Measurements from ENCODE around the gene EPYC.
"Not testable (repeated sequence)": the region's sequence is repeated elsewhere in the genome, so short reads cannot be mapped to it uniquely, and the experiment has no call there.

The EPYC gene

DNA sequence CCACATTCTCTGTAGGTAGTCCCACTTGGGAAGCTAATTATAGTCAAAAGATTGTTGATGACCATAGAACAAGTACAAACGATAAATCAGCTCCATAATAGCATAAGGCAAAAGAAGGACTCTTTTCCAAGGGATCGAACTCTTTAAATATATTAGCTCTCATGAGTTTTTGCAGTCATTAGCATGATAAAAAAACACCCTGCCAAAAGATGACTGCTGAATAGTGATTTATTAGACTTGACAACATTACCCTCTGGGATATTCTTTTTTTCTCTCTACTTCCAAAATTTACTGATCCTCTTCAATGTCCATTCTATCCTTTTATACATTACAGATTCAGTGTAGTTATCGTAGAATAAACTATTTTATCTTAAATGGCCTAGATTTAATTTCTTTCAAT is 14.2 kb downstream of the EPYC start:
- no peak for DNase-seq

DNA sequence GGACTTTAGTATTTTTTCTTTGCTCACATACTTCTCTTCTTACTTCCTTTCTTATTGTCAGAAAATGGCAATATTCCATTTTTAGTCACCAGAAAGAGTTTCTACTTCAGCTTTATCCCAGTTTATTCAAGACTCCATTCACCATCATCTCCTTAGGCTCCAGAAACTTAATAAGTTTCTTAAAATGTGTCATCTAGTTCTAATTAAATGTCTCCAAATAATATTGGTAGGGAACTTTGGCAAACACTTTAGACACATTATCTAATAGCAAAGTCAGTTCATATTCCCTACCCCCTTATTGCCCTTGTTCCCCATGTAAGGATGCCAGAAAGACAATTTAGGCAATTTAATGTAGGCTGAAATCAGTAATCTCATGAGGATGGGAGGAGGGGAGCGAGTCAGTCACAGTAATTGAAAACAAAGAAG is 15.1 kb downstream of the EPYC start:
- DNase-seq = no peak

DNA sequence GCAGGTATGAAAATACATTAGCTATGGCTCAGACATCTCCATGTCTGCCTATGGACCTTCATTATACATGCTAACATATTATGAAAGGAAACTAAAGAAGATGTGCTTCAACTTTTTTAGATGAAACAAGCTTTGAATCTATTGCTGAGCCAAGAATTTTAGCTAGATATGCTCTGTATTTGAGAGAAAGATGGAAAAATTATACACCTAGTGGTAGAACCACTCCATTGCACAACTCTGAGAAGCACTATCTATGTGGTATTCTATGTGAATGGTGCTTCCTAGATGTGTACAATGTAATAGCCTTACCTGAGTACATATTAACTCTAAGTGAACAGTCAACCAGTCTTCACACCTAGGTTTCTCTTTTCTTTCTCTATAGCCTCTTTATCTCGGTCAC is 17.3 kb downstream of the EPYC start:
- DNase-seq = no peak

DNA sequence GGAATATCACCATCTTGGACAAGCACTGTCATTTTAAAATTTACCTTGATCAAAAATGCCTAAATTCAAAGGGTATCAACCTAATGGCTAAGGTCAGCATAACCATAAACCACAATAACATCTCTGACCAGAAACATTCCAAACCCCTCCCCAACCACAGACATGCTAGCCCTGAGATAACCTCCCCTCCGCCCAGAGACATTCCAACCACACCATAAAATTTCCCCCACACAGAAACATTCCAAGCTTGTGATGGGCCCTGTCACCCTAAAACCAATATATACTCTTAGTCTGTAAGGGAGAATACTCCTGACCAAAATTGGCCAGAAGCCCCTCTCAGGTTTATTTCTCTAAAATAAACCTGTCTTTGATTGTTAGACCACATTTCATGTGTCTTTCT is 17.7 kb downstream of the EPYC start:
- DNase-seq = no peak

DNA sequence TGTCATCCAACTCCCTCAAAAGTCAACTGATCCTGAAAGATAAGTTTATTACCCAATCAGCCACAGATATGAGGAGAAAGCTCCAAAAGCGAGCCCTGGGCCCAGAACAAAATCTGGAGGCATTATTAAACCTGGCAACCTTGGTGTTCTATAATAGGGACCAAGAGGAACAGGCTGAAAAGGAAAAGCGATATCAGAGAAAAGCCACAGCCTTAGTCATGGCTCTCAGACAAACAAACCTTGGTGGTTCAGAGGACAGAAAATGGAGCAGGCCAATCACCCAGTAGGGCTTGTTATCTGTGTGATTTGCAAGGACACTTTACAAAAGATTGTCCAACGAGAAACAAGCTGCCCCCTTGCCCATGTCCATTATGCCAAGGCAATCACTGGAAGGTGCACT is 19.4 kb downstream of the EPYC start:
- DNase-seq = not testable (repeated sequence)

DNA sequence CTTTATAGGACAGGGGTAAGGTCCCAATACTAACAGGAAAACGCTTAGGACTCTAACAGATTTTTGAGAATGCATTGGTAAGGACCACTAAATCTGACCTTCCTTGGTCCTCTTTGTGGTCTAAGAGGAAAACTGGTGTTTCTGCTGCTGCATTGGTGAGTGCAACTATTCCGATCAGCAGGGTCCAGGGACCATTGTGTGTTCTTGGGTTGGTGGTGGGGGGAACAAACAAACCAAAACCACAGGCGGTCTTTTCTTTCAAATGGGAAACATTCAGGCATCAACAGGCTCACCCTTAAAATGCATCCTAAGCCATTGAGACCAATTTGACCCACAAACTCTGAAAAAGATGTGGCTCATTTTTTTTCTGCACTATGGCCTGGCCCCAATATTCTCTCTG is 20.7 kb downstream of the EPYC start:
- DNase-seq = no peak

DNA sequence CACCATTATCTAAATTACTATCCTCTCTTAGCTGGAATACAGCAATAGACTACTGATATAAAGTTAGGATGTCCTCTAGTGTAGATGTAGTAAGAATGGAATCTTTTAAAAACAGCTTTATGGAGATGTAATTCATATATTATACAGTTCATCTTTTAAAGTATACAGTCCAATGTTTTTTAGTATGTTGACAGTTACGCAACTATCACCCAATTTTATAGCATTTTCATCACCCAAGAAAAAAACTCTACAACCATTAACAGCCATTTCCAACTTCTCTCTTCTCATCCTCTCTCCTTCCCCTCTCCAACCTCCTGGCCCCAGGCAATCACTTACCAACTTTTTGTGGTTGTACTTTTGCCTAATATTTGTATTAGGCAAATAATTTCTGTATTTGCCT is 22.6 kb downstream of the EPYC start:
- no peak for DNase-seq

DNA sequence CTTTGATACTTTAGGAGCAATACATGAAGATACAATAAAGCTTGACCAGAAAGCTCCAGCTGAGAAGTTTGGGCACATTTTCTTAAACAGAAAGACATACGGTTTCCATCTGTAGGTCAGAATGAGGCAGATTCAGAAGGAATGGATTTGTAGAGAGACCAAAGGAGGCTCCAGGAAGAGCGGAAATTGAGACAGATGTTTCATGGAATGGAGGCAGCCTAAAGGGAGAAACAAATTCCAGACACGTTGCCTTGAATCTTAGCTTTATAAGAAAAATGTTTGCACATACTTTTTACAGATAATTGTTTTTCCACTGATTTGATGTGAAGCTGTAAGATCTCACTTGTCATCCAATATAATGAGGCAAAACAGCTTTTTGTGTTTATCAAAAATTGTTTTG is 24.8 kb downstream of the EPYC start:
- no peak for DNase-seq

DNA sequence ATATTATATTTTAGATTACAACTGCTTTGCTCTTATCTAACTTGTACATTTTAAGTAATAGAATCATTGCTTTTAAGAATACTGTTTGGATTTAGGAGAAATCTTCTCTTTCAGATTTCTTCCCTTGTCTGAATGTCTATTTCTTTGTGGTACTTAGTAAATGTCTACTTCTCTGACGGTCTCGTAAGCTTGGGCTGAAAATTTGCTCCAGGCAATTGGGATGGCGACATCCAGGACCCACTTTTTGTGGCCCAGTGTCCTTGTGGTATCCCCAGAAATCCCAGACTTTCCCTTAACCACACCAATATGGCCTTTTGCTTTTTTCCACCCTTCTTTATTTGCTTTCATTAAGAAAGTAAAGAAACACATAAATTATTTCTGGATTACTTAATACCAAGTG is 25.8 kb downstream of the EPYC start:
- DNase-seq = no peak

DNA sequence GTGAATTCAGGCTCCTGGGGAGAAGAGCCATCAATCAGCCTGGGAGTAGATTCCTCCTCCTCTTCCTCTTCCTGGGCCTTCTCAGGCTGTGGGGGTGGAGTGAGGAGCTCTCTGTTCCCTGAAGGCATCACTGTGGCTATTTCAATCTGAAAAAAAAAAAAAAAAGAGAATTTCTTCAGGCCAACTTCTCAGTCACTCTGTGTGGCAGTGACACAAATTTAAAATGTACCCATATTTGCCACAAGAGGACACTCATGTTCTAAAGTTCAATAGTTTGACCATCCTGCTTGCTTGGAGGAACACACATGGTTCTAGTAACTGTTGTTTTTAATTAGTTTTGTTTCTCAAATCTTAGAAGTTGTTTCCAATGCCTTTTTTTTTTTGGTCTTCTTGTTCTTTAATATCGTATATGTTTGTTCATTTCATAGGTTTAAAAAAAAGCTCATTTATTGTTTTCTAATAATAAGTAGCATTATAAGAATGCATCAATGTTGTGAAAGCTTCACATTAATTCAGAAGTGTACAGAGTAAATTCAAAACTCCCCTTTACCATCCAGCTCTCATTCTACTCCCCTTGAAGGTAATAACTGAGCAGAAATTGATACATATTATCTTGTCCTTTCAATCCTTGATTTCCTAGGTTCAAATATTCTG is 26.5 kb downstream of the EPYC start:
- DNase-seq = peak in 1 of 2 experiments; percentile 6

DNA sequence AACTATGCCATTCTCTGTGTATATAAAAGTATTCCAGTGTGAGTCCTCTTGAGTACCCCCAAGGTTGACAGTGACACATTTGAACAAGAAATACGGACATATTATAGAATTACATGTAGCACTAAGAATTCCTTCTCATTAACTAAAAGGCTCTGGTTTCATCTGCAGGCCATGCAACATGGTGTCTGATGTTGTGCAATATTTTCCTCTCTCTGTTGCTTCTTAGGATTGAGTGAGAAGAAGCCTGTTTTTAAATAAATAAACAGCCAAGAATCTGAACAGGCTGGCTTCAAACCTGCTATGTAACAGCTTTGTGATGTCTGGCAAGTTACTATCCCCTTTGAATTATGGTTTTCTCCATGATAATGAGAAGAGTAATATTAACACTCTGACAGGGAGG is 27.5 kb downstream of the EPYC start:
- no peak for DNase-seq

DNA sequence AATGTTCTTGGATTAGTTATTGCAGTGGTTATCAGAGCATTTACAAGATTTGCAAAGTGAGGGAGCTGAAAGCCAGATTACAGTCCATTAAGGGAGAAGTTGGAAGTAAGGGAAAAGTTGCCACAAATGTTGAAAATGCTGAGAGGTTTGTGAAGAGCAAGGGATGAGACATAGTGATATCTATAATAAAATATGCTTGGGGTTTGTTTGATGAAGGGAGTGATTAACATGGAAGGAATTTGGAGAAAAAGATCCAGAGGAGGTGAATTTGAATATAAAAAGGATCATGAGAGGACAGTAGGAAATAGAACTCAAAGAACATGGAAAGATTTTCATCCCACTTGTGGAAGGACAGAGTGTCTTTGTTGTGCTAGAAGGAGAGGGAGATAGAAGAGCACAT is 30.5 kb downstream of the EPYC start:
- no peak for DNase-seq

DNA sequence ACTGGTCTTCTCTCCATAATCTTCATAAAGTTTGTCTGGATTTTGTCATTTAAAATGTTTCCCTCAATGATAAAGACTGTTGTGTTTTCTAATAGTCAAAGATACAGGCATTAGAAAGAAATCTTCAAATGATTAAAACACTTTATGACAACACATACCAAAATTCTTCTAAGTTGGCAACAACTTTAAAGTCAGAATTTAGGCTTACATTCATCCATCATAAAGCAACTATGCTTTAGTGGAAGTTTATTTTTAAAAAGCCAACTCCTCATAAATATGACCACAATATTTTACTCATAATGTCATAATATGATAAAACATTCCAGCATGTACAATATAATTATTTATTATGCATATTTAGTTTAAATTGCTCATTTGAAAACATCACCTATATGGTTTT is 32.5 kb downstream of the EPYC start:
- DNase-seq = no peak

DNA sequence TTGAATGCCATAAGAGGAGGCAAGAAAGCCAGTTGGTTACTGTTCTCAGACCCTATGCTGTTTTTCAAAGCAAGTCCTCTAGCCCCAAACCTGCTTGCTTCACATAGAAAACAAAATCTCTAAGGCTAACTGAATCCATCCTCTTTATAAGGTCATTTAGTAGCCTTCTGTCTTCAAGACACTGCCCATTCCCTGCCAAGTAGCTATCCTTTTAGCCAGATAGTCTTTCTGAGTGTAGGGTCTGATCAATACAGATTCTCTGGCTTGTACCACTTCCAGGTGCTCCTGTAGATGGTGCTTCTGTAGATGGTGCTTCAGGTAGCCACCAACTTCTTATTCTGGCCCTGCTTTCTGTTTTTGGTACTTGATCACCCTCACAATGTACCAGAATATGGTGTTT is 33.9 kb downstream of the EPYC start:
- DNase-seq = no peak

DNA sequence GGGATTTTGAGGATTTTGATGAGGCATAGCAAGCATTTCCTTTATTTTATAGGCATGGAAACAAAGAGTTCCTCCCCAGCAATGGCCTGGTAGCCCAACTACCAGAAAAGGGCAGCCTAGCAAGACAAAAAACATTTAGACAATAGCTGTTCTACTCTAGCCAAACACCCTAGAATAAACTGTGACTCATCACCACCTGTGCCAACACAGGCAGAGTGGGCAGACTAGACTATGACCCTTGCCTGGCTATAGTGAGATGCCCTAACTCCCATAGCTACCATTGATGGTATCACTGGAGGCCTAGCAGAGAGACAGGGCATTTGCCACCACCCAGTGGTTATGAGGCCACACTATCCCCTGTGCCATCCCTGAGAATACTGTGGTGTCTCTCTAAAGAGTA is 34.3 kb downstream of the EPYC start:
- DNase-seq = peak in 1 of 2 experiments; percentile 15

DNA sequence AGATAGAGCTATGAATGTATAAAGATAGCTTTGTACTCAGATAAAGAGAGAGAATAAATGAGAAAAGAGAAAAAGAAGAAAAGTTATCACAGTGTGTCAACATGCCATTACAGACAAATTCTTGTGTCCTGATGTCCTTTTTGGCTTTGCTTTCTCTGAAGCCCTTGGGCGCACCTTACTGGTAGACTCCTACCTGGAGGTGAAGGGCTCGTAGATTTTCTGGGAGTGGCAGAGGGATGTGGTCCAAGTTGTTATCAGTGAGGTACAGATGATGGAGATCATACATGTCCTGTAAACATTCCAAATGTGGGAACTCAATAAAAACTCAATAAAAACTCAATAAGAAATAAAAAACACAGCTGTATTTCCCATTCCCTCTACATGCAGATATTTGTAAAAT is 34.9 kb downstream of the EPYC start:
- DNase-seq = no peak

DNA sequence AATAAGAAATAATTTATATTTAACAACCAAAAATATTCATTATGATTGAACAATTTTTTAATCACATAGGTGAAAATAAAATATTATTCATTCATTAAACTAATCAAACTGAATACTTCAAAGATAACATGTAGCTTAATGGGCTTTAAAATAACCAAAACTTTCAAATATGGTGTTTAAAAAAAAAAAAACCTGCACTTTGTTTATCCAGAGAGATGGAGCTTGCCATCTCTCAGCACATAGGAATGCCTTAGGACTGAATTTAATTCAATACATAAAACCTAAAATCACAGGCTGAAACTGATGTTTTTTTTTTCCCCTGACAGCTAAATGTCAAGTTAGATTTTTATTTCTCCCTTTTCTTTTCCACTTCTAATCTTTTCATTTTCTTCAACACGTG is 35.4 kb downstream of the EPYC start:
- DNase-seq = no peak

DNA sequence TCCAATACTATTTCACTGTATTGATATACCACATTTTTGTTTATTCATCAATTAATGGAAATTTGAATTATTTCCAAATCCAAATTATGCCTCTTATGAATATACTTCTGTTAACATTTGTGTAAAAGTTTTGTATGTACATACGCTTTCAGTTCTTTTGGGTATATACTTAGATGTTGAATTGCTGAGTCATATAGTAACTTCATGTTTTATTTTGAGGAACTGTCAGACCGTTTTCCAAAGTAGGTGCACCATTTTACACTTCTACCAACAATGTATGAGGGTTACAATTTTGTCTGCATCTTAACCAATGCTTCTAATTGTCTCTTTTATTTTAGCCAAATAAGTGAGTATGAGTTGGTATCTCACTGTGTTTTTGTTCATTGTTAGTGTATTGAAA is 39.6 kb downstream of the EPYC start:
- DNase-seq = no peak

DNA sequence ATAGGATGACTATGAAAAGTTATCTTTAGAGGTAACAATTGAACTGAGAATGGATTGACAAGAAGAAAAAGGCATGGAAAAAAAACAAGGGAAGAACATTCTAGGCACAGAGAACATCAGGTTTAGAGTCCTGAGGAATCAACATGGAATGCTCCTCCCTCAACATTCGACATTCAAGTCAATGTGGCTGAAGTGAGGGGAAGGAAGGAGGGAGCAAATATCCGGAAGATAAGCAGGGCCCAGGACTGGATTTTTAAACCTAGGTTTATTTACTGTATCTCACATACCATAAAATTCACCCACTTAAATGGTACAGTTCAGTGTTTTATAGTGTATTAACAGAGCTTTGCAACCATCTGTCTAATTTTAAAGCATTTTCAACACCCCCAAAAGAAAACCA is 40.2 kb downstream of the EPYC start:
- DNase-seq = no peak

DNA sequence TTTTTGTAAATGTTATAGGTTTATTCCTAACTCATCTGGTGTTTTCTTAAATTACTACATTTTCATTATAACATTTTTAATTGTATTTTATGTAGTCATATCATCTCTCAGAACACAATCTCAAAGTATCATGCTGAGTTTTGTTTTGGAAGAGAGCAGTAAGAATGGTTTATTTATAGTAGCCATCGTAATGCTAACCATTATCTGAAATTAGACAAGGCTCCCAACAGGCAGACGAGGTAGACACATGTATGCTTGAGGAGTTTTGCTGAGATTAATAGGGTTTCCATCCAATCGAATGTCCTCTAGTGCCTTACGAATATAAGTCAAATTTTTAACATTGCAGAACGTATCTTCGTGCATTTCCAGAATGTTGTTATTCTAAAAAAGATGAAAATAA is 40.8 kb downstream of the EPYC start:
- DNase-seq = no peak

DNA sequence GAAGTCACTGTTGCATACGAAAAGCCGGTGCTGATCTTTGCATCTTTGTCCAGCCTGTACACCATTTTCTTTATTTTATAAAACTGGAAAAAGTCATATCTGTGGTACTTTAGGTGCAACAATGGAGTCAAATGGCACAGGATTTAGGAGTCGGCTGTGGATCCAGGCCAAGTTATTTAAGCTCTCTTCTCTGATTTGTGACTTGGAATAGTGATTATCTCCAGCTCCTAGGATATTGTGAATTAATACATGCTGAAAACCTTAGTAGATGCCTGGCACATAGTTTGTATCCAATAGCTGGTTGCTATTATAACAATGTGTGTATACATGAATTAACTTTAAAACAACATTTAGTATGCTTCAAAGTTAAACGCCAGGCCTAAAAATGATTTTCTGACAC is 43.6 kb downstream of the EPYC start:
- DNase-seq = no peak

DNA sequence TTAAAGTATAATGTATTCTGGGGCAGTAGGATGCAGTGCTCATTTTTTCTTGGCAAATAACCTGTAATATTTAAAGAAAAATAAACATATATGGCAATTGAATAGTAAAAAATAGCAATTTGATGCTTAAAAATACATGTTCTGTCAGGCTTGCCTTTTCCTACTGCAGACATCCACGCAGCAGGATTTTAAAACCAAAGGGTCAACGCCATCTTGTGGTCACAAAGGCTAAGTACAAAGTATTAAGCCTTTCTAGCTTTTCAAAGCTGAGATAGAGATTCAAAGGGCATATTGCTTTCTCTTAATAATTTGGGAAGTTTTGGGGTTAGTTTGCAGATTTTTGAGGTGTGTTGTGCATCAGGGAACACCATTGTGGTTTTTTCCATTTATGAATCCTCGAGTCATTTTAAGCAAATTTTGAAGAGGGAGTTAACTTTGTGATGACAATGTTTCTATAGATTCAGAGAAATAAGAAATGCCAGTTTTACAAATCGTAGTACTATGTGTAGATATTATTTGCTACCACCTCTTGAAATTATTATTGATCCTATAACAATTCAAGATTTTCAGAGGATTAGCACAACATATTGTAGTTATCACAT is 45.1 kb downstream of the EPYC start:
- peak; percentile 7 to 50 for DNase-seq

DNA sequence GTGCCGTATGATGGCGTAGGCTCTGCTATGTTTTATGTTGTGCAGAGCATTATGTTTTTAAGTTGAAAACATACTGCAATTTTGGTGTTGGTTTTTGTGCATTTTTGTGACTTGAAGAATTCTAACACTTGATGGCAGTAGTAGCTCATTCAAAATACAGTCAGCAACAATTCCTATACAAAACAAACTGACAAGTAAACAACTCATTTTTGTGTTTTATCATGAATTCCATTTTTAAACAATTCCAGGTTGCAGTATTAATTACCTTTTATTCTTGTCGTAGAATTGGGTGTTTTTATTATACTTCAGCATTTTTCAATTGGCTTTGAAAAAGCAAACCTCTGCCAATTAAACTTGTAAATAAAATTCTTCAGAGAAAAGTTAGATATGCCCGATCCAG is 45.7 kb downstream of the EPYC start:
- no peak for DNase-seq

DNA sequence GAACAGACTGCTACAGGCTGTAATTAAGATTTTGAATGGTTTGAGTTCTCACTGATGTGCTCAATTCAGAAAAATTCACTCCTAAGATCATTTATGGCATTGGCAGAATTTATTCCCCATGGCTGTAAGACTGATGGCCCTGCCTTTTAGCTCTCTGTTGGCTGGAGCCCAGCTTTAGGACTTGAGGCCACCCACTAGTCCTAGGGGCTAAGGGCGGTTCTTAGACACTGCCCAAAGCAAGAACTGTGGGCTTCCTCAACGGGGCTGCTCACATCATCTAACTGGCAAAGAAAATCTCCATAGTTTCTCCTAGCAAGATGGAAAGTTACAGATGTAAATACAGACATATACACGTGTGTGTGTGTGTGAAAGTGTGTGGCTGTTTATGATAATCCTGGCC is 46.4 kb downstream of the EPYC start:
- no peak for DNase-seq

DNA sequence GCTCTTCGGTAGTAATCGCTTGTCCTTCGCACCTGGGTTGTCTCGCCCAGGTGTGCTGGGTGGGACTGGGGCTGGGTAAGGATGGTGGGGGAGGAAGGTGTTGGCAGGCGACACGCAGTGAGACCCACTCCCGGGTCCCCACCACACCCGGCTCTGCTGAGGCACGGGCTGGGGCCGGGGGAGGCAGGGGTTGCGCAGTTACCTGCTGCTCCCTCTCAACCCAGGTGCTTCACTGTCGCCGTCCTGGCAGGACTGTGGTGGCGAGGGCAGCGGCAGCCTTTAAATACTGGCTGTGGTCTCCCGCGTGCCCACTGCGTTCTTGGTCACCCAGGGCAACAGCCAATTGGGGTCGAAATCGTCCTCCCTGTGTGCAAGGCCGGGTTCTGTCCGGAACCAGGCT is 49.9 kb downstream of the EPYC start, which contains the start of gene CCER1:
CCER1 (minus strand) TSS at position 256 of the 400 bp plus-strand sequence. CDS start 434 bp downstream, outside the sequence.
- DNase-seq = no peak
